IMR-90 (cell line): Measurements from ENCODE around the gene THADA. TPM values are rescaled to one million over a fixed set of nuclear protein-coding genes. Genes with fewer than 3 reads are reported as not detected.
A peak's percentile ranks its signal among the peaks of the same experiment; 100 is the strongest.

Experiments
- ATAC-seq: fragments of 200-7000 bp; cut with Tn5 transposase; 2 replicates; pipeline ENCODE4 v1.9.1; 2020; ENCODE audit warnings: low read depth, mild to moderate bottlenecking, moderate library complexity
- BruUV-seq: library from RNA; stranded (reverse); fragments of 400-500 nt; replicated peaks from 2 replicates; lab custom pipeline; 2021; lab: Mats Ljungman, UMichigan
- CTCF ChIA-PET: fragments of 300-600 bp; formaldehyde crosslinking; extraction: SDS; loops from one replicate; lab custom pipeline; 2021; ENCODE audit warnings: antibody characterized with exemption; lab: Yijun Ruan, JAX
- POLR2A ChIA-PET: fragments of 300-600 bp; sonication (Branson Sonifier 250); formaldehyde crosslinking; loops from one replicate; lab custom pipeline; 2022; ENCODE audit warnings: antibody characterized with exemption; ENCODE audit not compliant: unreplicated experiment; lab: Charles Lee
- DNase-seq: peaks from one replicate; pipeline ENCODE4 v3.0.0; 2013
- H2AFZ ChIP-seq: replicated peaks from 2 replicates; pipeline ENCODE3; 2013; ENCODE audit warnings: low read length, mild to moderate bottlenecking; ENCODE audit not compliant: poor library complexity
- H2AK5ac ChIP-seq: 2 replicates; pipeline ENCODE4 v1.6.1; 2013; ENCODE audit warnings: low read depth, low read length, inconsistent platforms
- H2AK9ac ChIP-seq: replicated peaks from 2 replicates; pipeline ENCODE3; 2013; ENCODE audit warnings: mild to moderate bottlenecking, low read depth, low read length, moderate library complexity; ENCODE audit not compliant: poor library complexity
- H2BK120ac ChIP-seq: 2 replicates; pipeline ENCODE4 v1.6.1; 2013; ENCODE audit warnings: low read depth, low read length, inconsistent platforms
- H2BK15ac ChIP-seq: 3 replicates; pipeline ENCODE4 v1.6.1; 2013; ENCODE audit warnings: low read depth, low read length, inconsistent platforms
- H2BK20ac ChIP-seq: 2 replicates; pipeline ENCODE4 v1.6.1; 2013; ENCODE audit warnings: low read depth, mild to moderate bottlenecking, inconsistent platforms, low read length, moderate library complexity
- H2BK5ac ChIP-seq: 2 replicates; pipeline ENCODE4 v1.6.1; 2013; ENCODE audit warnings: mild to moderate bottlenecking, low read depth, low read length, inconsistent platforms; ENCODE audit not compliant: poor library complexity, severe bottlenecking
- H3K14ac ChIP-seq: replicated peaks from 2 replicates; pipeline ENCODE4 v1.6.1; 2013; ENCODE audit warnings: low read depth, low read length, inconsistent platforms
- H3K18ac ChIP-seq: 2 replicates; pipeline ENCODE4 v1.6.1; 2013; ENCODE audit warnings: low read depth, low read length, control low read depth
- H3K23ac ChIP-seq: 2 replicates; pipeline ENCODE4 v1.6.1; 2013; ENCODE audit warnings: low read depth, low read length, inconsistent platforms
- H3K27ac ChIP-seq: 2 replicates; pipeline ENCODE4 v1.5.1; 2013; ENCODE audit warnings: mild to moderate bottlenecking, control low read depth, low read length; ENCODE audit not compliant: insufficient read depth
- H3K27me3 ChIP-seq: 2 replicates; pipeline ENCODE4 v1.6.1; 2013; ENCODE audit warnings: low read length; ENCODE audit not compliant: control insufficient read depth, insufficient read depth
- H3K36me3 ChIP-seq: 2 replicates; pipeline ENCODE4 v1.6.1; 2013; ENCODE audit warnings: low read length, mixed read lengths; ENCODE audit not compliant: control insufficient read depth, insufficient read depth
- H3K4ac ChIP-seq: 2 replicates; pipeline ENCODE4 v1.6.1; 2013; ENCODE audit warnings: low read depth, low read length, inconsistent platforms
- H3K4me1 ChIP-seq: 2 replicates; pipeline ENCODE4 v1.6.1; 2013; ENCODE audit warnings: low read length, mixed read lengths; ENCODE audit not compliant: control insufficient read depth, insufficient read depth
- H3K4me2 ChIP-seq: 2 replicates; pipeline ENCODE4 v1.6.1; 2013; ENCODE audit warnings: low read depth, mild to moderate bottlenecking, control low read depth, low read length, moderate library complexity
- H3K4me3 ChIP-seq: 2 replicates; pipeline ENCODE4 v1.5.1; 2013; ENCODE audit warnings: low read depth, mild to moderate bottlenecking, control low read depth, low read length, moderate library complexity; ENCODE audit not compliant: insufficient read depth
- H3K56ac ChIP-seq: 2 replicates; pipeline ENCODE4 v1.6.1; 2013; ENCODE audit warnings: low read length, inconsistent platforms; ENCODE audit not compliant: insufficient read depth; ENCODE audit errors: extremely low read depth
- H3K79me1 ChIP-seq, 2 experiments: 2 replicates each; pipeline ENCODE4 v1.6.1; 2013; ENCODE audit warnings: low read length in 2 of 2, inconsistent platforms in 1 of 2, low read depth in 1 of 2
- H3K9ac ChIP-seq: 2 replicates; pipeline ENCODE4 v1.6.1; 2013; ENCODE audit warnings: low read depth, low read length, control low read depth
- H3K9me1 ChIP-seq: 2 replicates; pipeline ENCODE4 v1.6.1; 2013; ENCODE audit warnings: low read length, inconsistent platforms; ENCODE audit not compliant: insufficient read depth
- H3K9me3 ChIP-seq: 2 replicates; pipeline ENCODE4 v1.6.1; 2013; ENCODE audit warnings: low read length; ENCODE audit not compliant: control insufficient read depth, insufficient read depth
- H4K20me1 ChIP-seq: 2 replicates; pipeline ENCODE4 v1.6.1; 2013; ENCODE audit warnings: low read length, inconsistent platforms; ENCODE audit not compliant: insufficient read depth
- H4K5ac ChIP-seq: 2 replicates; pipeline ENCODE4 v1.6.1; 2013; ENCODE audit warnings: mild to moderate bottlenecking, low read depth, low read length, control low read depth
- H4K8ac ChIP-seq, 2 experiments: 2 replicates each; pipeline ENCODE4 v1.6.1; 2013; ENCODE audit warnings: low read depth in 2 of 2, low read length in 2 of 2, control low read depth in 1 of 2, inconsistent platforms in 1 of 2
- H4K91ac ChIP-seq: 2 replicates; pipeline ENCODE4 v1.6.1; 2013; ENCODE audit warnings: low read depth, low read length, inconsistent platforms; ENCODE audit not compliant: insufficient read depth
- BHLHE40 ChIP-seq: fragments of 150-350 bp; IDR thresholded peaks from 2 replicates; pipeline ENCODE4 v1.6.1; 2016; ENCODE audit warnings: mild to moderate bottlenecking, low read depth, low read length
- CHD1 ChIP-seq: IDR thresholded peaks from 2 replicates; pipeline ENCODE4 v1.6.1; 2012; ENCODE audit warnings: low read depth, low read length, improper control_type of control experiment
- POLR2A ChIP-seq: IDR thresholded peaks from 2 replicates; pipeline ENCODE4 v1.6.1; 2012; ENCODE audit warnings: mild to moderate bottlenecking, low read depth, low read length
- RAD21 ChIP-seq: IDR thresholded peaks from 2 replicates; pipeline ENCODE4 v1.6.1; 2012; ENCODE audit warnings: low read length, improper control_type of control experiment
- WGBS, 2 experiments: methylation state at CpG; one replicate each; pipeline versions ENCODE4 v1.1.5 to v1.1.7; 2013; ENCODE audit warnings: missing lambda C conversion rate in 2 of 2; ENCODE audit not compliant: insufficient read length in 1 of 2; ENCODE audit errors: extremely low coverage in 2 of 2; 5-methylcytosine and 5-hydroxymethylcytosine counted together
- dilution Hi-C: fragments of 300-500 bp; cut with HindIII; formaldehyde crosslinking; loops from one replicate; pipeline ENCODE4 v1.14.3; 2018; ENCODE audit warnings: low sequenced_read_pairs; ENCODE audit not compliant: unreplicated experiment
- in situ Hi-C: fragments of 300-500 bp; cut with MboI; formaldehyde crosslinking; loops from 3 replicates; pipeline ENCODE4 v1.14.3; 2019; ENCODE audit warnings: low sequenced_read_pairs, inconsistent platforms, mixed read lengths
- intact Hi-C: fragments of 100-400 bp; cut with micrococcal nuclease; formaldehyde crosslinking; loops from 2 replicates; pipeline ENCODE4 v1.10.0; 2022
- polyA plus RNA-seq, 3 experiments: library from polyadenylated mRNA; depleted of rRNA; stranded (reverse); fragments of >200 nt; gene quantifications; 2 replicates each; pipeline ENCODE4 v1.2.3, GENCODE V29; 2012; ENCODE audit warnings: low replicate concordance in 1 of 3
- total RNA-seq: library from RNA; depleted of rRNA; stranded (reverse); fragments of >200 nt; gene quantifications from 2 replicates; pipeline ENCODE4 v1.2.3, GENCODE V29; 2012

THADA gene
- total and polyA plus RNA-seq, 2 of the 4 experiments (the other 2 are of a cell fraction): 10.5 to 21.3 TPM

DNA sequence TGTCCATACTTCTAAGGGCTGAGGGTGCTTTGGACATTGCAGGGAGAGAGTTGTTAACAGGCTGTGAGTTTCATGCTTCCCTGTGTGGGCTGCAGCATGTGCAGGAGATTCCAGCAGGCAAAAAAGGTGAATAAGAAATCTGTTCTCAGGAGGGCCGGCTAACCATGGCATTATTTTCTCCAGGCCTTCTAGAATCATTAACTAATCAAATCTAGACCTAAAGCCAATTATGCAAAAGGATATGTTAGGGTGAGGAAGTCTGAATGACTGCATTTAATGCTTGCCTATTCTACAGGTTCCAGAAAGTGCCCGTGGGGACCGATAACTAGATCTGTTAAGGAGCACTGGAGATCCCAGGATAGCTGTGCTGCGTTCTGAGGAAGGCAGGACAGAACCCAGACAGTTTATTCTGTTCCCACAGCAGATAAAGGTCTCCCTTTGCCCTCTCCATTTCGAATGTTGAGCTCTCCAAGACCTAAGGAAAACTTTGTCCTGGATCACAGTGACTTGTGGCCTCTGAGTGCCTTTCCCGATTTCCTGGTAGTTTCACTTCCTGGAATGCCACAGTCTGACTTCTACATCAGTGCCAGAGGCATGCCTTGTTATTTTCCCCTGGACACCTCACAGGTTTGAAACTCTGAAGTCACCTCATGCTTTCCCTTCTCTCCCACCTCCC, 319.4 kb downstream of the THADA start:
- Histone ChIP-seq H3K27ac (no peak overlapping the region), H3K4me2 (no peak overlapping the region), H2BK15ac (no peak overlapping the region), H3K9me3 (no peaks in the 10 kb centered on the region), H4K20me1 (no peaks in the 10 kb centered on the region), H4K8ac (peak overlapping the region in 1 of 2 experiments; percentile 36; a peak in 1 of 4 replicates), H3K4me3 (no peak overlapping the region), H3K36me3 (no peaks in the 10 kb centered on the region), H2AK5ac (no peak overlapping the region), H3K56ac (no peak overlapping the region), H3K27me3 (no peaks in the 10 kb centered on the region), H3K14ac (no peak overlapping the region; the same call in 1 of the 2 replicates), H3K23ac (peak overlapping the region; percentile 17; the same call in 1 of the 2 replicates), H2AK9ac (no peak overlapping the region), H3K4me1 (peaks cover 14% of the 10 kb centered on the region; the same call in 1 of the 2 replicates), H3K18ac (peak overlapping the region; percentile 21; the same call in 1 of the 2 replicates), H4K5ac (no peak overlapping the region; the same call in 1 of the 2 replicates), H2BK120ac (no peak overlapping the region), H3K9me1 (peaks cover 4% of the 10 kb centered on the region; the same call in 1 of the 2 replicates), H2AFZ (no peak overlapping the region), H3K79me1 (no peaks in the 10 kb centered on the region), H4K91ac (no peak overlapping the region), H3K9ac (no peak overlapping the region), H2BK20ac (no peak overlapping the region), H2BK5ac (no peak overlapping the region), H3K4ac (no peak overlapping the region)
- dilution Hi-C loops: no loop called here
- DNase-seq (no peak), ATAC-seq (peak; percentile 27; the same call in 1 of the 2 replicates)
- TF ChIP-seq BHLHE40: no peak
- TF ChIP-seq CHD1: no peak
- TF ChIP-seq POLR2A: no peak
- TF ChIP-seq RAD21: no peak
- intact Hi-C loops: no loop called here
- 33% methylated on average over 1 of the region's 6 CpGs; no CpG with 5 or more reads in 1 of the 2 experiments for WGBS, 2 experiments
- BruUV-seq: no TSS peak
- ChIA-PET CTCF (no interaction called here), POLR2A (no interaction called here)
- in situ Hi-C loops: no loop called here
